Measurements from ENCODE around the gene PLCB1.

DNA sequence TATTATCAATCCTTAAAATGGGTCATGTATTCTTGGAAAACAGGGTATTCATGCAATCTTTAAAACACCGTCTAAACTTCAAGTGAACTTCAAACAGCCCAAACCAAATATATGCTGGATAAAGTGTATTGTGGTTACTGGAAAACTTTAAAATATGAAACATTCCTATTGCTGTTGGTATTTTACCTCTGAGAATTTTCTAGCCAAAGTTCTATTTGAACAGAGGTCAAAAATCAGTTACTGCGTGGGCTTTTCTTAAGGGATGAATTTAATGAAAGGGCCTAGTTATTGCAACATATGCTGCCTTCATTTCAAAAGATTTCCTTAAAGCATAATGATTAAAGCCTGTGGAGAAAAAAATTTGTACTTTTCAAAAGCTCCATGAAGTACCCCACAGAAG is 436.0 kb downstream of the PLCB1 start:
- TF ChIP-seq SIN3A (IDR thresholded peaks at IDR 0.05; ENCODE audit: borderline replicate concordance, insufficient read depth, low read length) (no peak), TAF1 (IDR thresholded peaks at IDR 0.05; ENCODE audit: borderline replicate concordance, insufficient read depth, low read length) (no peak), FOXP2 (optimal IDR thresholded peaks at IDR 0.05; ENCODE audit: borderline replicate concordance, extremely low read depth, extremely low read length, insufficient read depth) (no peak)
